Measurements from ENCODE around the gene HIF3A. TPM values are rescaled to one million over a fixed set of nuclear protein-coding genes. Genes with fewer than 3 reads are reported as not detected.
A peak's percentile ranks its signal among the peaks of the same experiment; 100 is the strongest.

The HIF3A gene
- polyA plus RNA-seq, 1 donor (not counting 4 experiments of a cell fraction or from before 2014, with no cell fraction given): 0.01 TPM

- H3K27me3 ChIP-seq (ENCODE audit: control insufficient read depth, extremely low read depth, insufficient read depth, low read length): no peaks in the 10 kb centered on the region
- H3K79me2 ChIP-seq (ENCODE audit: control insufficient read depth, insufficient read depth, low read length): peaks cover 58% of the 10 kb centered on the region
- no peak overlapping the region for H2AFZ ChIP-seq (ENCODE audit: control insufficient read depth, low read length)
- H3K9me3 ChIP-seq (ENCODE audit: control insufficient read depth, low read depth, low read length): no peaks in the 10 kb centered on the region
- peaks cover 11 to 22% of the 10 kb centered on the region in 2 experiments for H3K36me3 ChIP-seq (ENCODE audit: control insufficient read depth in 2 of 2, extremely low read depth in 1 of 2, insufficient read depth in 2 of 2, low read length in 2 of 2)
- H3K9me1 ChIP-seq (ENCODE audit: control insufficient read depth, extremely low read depth, insufficient read depth, low read length): peaks cover 13% of the 10 kb centered on the region
- peak overlapping the region; percentile 75 for H3K4me2 ChIP-seq (ENCODE audit: control insufficient read depth, extremely low read depth, insufficient read depth, low read depth, low read length)
- FAIRE-seq: peak; percentile 75
- H3K9ac ChIP-seq (ENCODE audit: control insufficient read depth, extremely low read depth, insufficient read depth, low read length): peak overlapping the region; percentile 62
- peaks cover 47% of the 10 kb centered on the region for H3K4me1 ChIP-seq (ENCODE audit: control insufficient read depth, extremely low read depth, insufficient read depth, low read length)
- no peak for TF ChIP-seq CTCF (optimal IDR thresholded peaks at IDR 0.05 in 1 of 3, IDR thresholded peaks at IDR 0.05 in 1 of 3, conservative IDR thresholded peaks at IDR 0.05 in 1 of 3; ENCODE audit: extremely low read depth in 1 of 3, insufficient read depth in 2 of 3, low read length in 3 of 3)
- no peak for TF ChIP-seq EZH2 (IDR thresholded peaks at IDR 0.05; ENCODE audit: low read length)
- peak overlapping the region; percentile 76 for H3K27ac ChIP-seq (ENCODE audit: control insufficient read depth, insufficient read depth, low read length)
- no peak for DNase-seq (ENCODE audit: low read depth, low spot score)
- dilution Hi-C loops (cut with MboI; ENCODE audit: extremely low pct_ligation_motif_present, low sequenced_read_pairs): no loop called here
- peaks cover 7% of the 10 kb centered on the region for H4K20me1 ChIP-seq (ENCODE audit: control insufficient read depth, extremely low read depth, insufficient read depth, low read length)
- peak overlapping the region in 1 of 3 experiments; percentile 37 for H3K4me3 ChIP-seq (ENCODE audit: control insufficient read depth in 2 of 3, extremely low read depth in 1 of 3, insufficient read depth in 2 of 3, low read depth in 1 of 3, low read length in 3 of 3)
Observed at GRCh38 chr19:46350029-46350757, 53.4 kb downstream of the HIF3A start.

DNA sequence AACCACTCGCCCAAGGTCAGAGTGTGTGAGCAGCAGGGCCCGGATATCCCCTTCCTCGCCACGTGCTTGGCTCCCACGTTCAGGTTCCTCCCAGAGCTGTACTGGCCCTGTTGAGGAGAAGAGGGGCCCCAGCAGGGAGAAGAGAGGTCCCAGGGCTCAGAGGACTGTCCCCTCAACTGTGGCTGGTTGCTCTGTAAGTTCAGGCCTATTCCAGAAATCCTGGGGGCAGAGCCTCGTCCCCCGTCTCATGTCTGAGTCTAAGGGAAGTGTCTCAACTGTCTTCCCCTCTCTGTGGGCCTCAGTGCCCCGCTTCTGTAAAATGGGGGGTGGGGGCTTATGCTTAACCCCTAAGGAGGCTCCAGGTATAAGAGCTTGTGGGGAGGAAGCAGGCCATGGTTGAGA, 53.9 kb downstream of the HIF3A start:
- H3K9me3 ChIP-seq (ENCODE audit: control insufficient read depth, low read depth, low read length): no peaks in the 10 kb centered on the region
- dilution Hi-C loops (cut with MboI; ENCODE audit: extremely low pct_ligation_motif_present, low sequenced_read_pairs): no loop called here
- no peak for DNase-seq (ENCODE audit: low read depth, low spot score)
- FAIRE-seq: no peak
- peak overlapping the region in 2 of 3 experiments; percentile 18 to 37 for H3K4me3 ChIP-seq (ENCODE audit: control insufficient read depth in 2 of 3, extremely low read depth in 1 of 3, insufficient read depth in 2 of 3, low read depth in 1 of 3, low read length in 3 of 3)
- H4K20me1 ChIP-seq (ENCODE audit: control insufficient read depth, extremely low read depth, insufficient read depth, low read length): peaks cover 7% of the 10 kb centered on the region
- peak overlapping the region; percentile 62 for H3K9ac ChIP-seq (ENCODE audit: control insufficient read depth, extremely low read depth, insufficient read depth, low read length)
- TF ChIP-seq CTCF (optimal IDR thresholded peaks at IDR 0.05 in 1 of 3, IDR thresholded peaks at IDR 0.05 in 1 of 3, conservative IDR thresholded peaks at IDR 0.05 in 1 of 3; ENCODE audit: extremely low read depth in 1 of 3, insufficient read depth in 2 of 3, low read length in 3 of 3): no peak
- TF ChIP-seq EZH2 (IDR thresholded peaks at IDR 0.05; ENCODE audit: low read length): no peak
- H2AFZ ChIP-seq (ENCODE audit: control insufficient read depth, low read length): no peak overlapping the region
- peaks cover 47% of the 10 kb centered on the region for H3K4me1 ChIP-seq (ENCODE audit: control insufficient read depth, extremely low read depth, insufficient read depth, low read length)
- peaks cover 60% of the 10 kb centered on the region for H3K79me2 ChIP-seq (ENCODE audit: control insufficient read depth, insufficient read depth, low read length)
- peaks cover 13 to 24% of the 10 kb centered on the region in 2 experiments for H3K36me3 ChIP-seq (ENCODE audit: control insufficient read depth in 2 of 2, extremely low read depth in 1 of 2, insufficient read depth in 2 of 2, low read length in 2 of 2)
- peak overlapping the region; percentile 75 for H3K4me2 ChIP-seq (ENCODE audit: control insufficient read depth, extremely low read depth, insufficient read depth, low read depth, low read length)
- H3K27me3 ChIP-seq (ENCODE audit: control insufficient read depth, extremely low read depth, insufficient read depth, low read length): no peaks in the 10 kb centered on the region
- H3K9me1 ChIP-seq (ENCODE audit: control insufficient read depth, extremely low read depth, insufficient read depth, low read length): peaks cover 13% of the 10 kb centered on the region
- peak overlapping the region; percentile 76 for H3K27ac ChIP-seq (ENCODE audit: control insufficient read depth, insufficient read depth, low read length)

All from keratinocyte (primary cell).